BJ (cell line): ENCODE measurements around the gene RGPD6. TPM values are rescaled to one million over a fixed set of nuclear protein-coding genes. Genes with fewer than 3 reads are reported as not detected.
"Not testable (repeated sequence)": the region's sequence is repeated elsewhere in the genome, so short reads cannot be mapped to it uniquely, and the experiment has no call there.

ENCODE experiments used
- CTCF ChIA-PET: fragments of 350-600 bp; formaldehyde crosslinking; extraction: SDS; loops from one replicate; lab custom pipeline; 2021; ENCODE audit warnings: antibody characterized with exemption, inconsistent platforms; lab: Yijun Ruan, JAX
- POLR2A ChIA-PET: fragments of 300-600 bp; sonication (Branson Sonifier 250); formaldehyde crosslinking; extraction: SDS; loops from one replicate; lab custom pipeline; 2021; ENCODE audit warnings: antibody characterized with exemption; lab: Charles Lee
- DNase-seq: peaks from one replicate; pipeline ENCODE4 v3.0.0-alpha.2; 2011; ENCODE audit warnings: low read depth
- H3K27me3 ChIP-seq: 2 replicates; pipeline ENCODE4 v1.6.0; 2011; ENCODE audit warnings: low read length; ENCODE audit not compliant: control insufficient read depth, insufficient read depth
- H3K36me3 ChIP-seq: 2 replicates; pipeline ENCODE4 v1.5.1; 2011; ENCODE audit warnings: low read length; ENCODE audit not compliant: control insufficient read depth, insufficient read depth
- H3K4me3 ChIP-seq: 2 replicates; pipeline ENCODE4 v1.5.1; 2011; ENCODE audit warnings: low read depth, mild to moderate bottlenecking, control low read depth, low read length
- polyA plus RNA-seq: library from polyadenylated mRNA; depleted of rRNA; stranded (reverse); fragments of >200 nt; gene quantifications from 2 replicates; pipeline ENCODE4 v1.2.3, GENCODE V29; 2011

The RGPD6 gene
- polyA plus RNA-seq, 1 experiment = 4.1 TPM

DNA sequence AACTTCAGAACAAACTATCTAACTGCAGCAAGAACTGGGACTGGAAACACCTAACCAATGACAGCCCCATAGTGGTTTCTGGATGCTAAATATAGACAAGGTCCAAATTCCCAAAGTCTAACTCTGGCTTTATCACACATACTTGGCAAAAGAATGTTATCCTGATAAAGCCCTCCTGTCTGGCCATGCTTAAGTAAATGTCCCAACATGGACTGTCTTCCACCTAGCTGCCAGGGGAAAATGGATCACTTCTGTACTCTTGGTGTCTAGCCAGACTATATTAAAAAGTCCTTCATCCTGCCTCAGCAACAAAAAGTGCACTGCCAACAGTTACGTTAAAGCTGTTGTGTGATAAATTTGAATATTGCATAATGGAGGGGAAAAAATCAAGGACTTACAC is 11.5 kb upstream of the RGPD6 start:
- DNase-seq = not testable (repeated sequence)

DNA sequence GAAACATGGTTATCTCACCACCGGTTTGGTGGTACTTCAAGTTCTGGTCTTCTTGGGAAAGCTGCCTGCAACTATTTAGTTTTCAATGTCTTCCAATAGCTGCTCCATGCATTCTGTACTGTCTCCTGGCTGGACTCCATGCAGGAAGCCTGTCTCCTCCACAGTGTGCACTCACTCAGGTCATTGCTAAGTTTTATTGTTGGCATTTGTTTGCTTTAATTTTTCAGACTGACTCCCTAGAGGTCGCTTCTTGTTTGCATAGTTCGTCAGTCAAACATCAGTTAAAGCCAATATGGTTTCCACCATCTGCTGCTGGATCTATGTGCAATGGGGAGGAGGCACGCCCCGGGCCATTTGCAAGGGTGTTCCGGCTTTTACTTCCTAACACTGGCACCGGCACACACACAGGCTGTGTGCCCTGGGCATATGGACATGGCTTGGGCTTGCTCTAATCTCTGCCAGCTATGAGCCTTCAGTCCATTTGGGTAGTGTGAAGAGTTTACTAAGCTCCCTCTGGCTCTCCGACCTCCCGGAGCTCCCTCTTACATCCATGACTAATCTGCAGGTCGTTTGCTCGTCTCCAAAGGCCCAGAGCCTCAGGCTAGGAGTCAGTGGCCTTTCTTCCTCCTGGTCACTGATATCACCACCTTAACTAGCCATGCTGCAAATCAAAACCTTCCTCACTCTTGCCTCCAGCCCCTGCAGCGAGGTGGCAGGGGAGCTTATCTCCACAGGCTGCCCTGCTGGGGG is 2.4 kb upstream of the RGPD6 start:
- POLR2A ChIA-PET, H3K27me3 ChIP-seq, DNase-seq, CTCF ChIA-PET, H3K36me3 ChIP-seq, H3K4me3 ChIP-seq: not testable (repeated sequence)

More for the DNA sequence above, 11.5 kb upstream of the RGPD6 start:
- H3K36me3 ChIP-seq, H3K27me3 ChIP-seq, H3K4me3 ChIP-seq, POLR2A ChIA-PET, CTCF ChIA-PET: not testable (repeated sequence)

GRCh38 chr2:110578429-110578828 is 1.4 kb upstream of the RGPD6 start:
- POLR2A ChIA-PET, DNase-seq, H3K4me3 ChIP-seq, H3K27me3 ChIP-seq, H3K36me3 ChIP-seq, CTCF ChIA-PET: not testable (repeated sequence)

DNA sequence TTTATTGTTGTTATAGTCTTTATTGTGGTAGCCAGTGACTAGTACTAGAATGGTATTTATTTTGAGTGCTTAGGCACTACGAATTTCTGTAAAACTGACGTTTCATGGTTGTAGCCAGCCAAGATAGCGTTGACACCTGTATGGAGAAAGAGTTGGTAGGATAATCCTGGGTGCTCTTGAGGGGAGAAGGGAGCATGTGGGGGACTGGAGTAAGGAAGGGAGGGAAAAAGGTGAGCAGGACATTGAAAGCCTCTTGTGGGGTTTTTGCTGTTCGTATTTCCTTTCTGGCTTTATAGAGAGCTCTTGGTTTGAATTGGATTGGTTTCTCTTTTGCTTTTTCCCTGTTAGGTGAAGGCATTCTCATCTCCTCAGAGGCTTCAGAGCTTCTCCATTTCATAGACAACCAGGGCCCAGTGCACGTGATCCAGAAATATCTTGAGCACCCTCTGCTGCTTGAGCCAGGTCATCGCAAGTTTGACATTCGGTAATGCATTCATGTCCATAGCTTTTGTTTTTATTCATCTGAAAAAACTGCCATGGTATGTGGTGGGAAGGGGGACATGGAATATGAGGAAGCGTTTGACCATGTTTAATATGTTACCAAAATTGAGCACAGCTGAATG is 77.2 kb downstream of the RGPD6 start:
- H3K4me3 ChIP-seq, H3K36me3 ChIP-seq, CTCF ChIA-PET, DNase-seq, POLR2A ChIA-PET, H3K27me3 ChIP-seq: not testable (repeated sequence)

DNA sequence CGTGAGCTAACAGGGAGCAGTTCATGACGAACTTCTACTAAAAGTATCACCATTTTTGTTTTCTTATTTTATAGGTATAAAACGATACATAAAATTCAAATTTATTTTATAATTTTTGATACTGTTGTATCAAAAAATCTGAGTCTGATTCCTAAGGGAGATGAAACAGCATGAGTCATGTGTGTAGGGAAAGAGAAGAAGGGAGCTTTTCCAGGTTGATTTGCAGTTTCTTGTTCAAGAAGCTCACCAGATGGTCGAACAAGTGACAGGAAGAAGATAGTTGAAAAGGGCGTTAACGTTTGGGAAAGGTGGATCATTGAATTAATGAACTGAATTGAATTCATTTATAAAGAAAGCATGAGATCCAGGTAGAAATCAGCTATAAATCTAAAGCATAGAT is 81.0 kb downstream of the RGPD6 start:
- POLR2A ChIA-PET, DNase-seq, H3K36me3 ChIP-seq, H3K4me3 ChIP-seq, H3K27me3 ChIP-seq, CTCF ChIA-PET: not testable (repeated sequence)

GRCh38 chr2:110494488-110494887 is 82.5 kb downstream of the RGPD6 start:
- H3K27me3 ChIP-seq, DNase-seq, CTCF ChIA-PET, POLR2A ChIA-PET, H3K36me3 ChIP-seq, H3K4me3 ChIP-seq: not testable (repeated sequence)

DNA sequence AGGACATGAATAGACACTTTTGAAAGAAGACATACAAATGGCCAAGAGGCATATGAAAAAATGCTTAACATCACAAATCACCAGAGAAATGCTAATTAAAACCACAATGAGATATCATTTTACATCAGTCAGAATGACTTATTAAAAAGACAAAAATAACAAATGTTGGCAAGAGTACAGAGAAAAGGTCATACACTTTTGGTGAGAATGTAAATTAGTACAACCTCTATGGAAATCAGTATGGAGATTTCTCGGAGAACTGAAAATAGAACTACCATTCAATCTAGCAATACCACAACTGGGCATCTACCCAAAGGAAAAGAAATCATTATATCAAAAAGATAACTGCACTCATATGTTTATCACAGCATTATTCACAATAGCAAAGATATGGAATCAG is 88.0 kb downstream of the RGPD6 start:
- CTCF ChIA-PET, POLR2A ChIA-PET: not testable (repeated sequence)

GRCh38 chr2:110482697-110483096 is 94.3 kb downstream of the RGPD6 start:
- not testable (repeated sequence) for H3K27me3 ChIP-seq

More for the DNA sequence above, 88.0 kb downstream of the RGPD6 start:
- H3K27me3 ChIP-seq, DNase-seq, H3K4me3 ChIP-seq, H3K36me3 ChIP-seq: not testable (repeated sequence)

DNA sequence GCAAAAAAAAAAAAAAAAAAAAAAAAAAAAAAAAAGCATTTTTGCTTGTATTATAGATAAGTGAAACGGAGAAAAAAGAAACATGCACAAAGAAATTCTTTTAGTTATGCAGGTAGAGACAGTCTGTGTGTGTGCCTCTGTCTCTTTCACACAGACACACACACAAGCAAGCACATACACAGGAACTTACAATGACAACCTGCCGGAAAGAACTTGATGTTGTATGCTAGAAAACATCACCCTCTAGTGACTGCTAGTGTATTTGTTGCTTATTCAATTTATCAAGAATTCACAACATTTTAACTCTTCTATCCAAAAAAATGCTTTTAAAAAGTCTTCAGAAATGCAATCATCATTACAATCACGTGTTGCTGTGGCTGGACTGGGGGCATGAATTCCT is 95.8 kb downstream of the RGPD6 start:
- H3K36me3 ChIP-seq, DNase-seq, POLR2A ChIA-PET, H3K4me3 ChIP-seq, CTCF ChIA-PET, H3K27me3 ChIP-seq: not testable (repeated sequence)

More at GRCh38 chr2:110482697-110483096, 94.3 kb downstream of the RGPD6 start:
- DNase-seq, H3K4me3 ChIP-seq, POLR2A ChIA-PET, CTCF ChIA-PET, H3K36me3 ChIP-seq: not testable (repeated sequence)

DNA sequence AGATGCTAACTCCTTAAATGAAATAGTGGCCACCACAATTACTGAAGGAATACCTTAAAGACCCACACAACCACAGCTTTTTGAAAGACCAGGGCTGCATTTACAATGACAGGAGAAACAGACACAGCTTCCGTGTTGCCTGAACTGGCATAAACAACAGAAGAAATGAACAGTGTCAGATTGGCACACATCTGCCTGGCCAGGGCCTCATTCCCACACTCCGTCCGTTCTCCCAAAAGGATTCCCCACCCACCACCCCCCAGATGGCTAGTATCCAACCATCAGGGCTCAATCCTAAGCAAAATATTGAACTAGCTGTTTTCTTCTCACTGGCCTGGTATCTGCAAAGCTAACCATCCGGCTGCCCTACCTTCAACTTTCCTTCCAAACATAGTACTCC is 96.9 kb downstream of the RGPD6 start:
- H3K36me3 ChIP-seq, H3K4me3 ChIP-seq, DNase-seq, H3K27me3 ChIP-seq, CTCF ChIA-PET, POLR2A ChIA-PET: not testable (repeated sequence)

DNA sequence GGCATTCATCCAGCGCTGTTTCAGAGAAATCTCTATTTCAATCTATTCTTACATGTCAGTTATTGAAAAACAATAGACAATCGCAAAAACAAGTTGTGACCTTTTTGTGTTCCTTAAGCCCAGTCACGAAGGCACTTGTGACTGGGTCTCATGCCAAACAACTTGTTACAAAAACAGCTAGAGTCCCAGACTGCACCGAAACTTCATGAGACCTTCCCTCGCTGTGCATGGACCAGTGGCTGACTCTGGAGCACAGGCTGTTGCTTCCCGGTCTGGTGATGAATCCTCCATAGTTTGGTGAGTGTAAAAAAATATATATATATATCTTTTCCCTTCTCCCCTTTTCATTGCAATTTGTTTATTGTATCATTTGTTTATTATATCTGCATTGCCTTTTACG is 99.7 kb downstream of the RGPD6 start:
- DNase-seq, H3K27me3 ChIP-seq, H3K4me3 ChIP-seq, H3K36me3 ChIP-seq, POLR2A ChIA-PET, CTCF ChIA-PET: not testable (repeated sequence)

DNA sequence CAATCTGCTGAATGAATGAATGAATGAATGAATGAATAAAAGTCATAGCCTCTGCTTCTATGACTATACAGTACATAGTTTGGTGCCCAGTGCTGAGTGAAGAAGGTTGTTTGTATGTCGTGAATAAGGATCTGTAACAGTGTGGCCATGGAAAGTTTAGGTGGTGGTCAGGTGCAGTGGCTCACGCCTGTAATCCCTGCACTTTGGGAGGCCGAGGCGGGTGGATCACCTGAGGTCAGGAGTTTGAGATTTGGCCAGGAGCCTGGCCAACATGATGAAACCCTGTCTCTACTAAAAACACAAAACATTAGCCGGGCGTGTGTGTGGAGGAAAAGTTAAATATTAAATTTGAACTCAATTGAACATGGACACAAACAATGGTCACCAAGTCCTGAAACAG is 100.1 kb downstream of the RGPD6 start:
- H3K27me3 ChIP-seq, POLR2A ChIA-PET, H3K4me3 ChIP-seq, DNase-seq, H3K36me3 ChIP-seq, CTCF ChIA-PET: not testable (repeated sequence)

DNA sequence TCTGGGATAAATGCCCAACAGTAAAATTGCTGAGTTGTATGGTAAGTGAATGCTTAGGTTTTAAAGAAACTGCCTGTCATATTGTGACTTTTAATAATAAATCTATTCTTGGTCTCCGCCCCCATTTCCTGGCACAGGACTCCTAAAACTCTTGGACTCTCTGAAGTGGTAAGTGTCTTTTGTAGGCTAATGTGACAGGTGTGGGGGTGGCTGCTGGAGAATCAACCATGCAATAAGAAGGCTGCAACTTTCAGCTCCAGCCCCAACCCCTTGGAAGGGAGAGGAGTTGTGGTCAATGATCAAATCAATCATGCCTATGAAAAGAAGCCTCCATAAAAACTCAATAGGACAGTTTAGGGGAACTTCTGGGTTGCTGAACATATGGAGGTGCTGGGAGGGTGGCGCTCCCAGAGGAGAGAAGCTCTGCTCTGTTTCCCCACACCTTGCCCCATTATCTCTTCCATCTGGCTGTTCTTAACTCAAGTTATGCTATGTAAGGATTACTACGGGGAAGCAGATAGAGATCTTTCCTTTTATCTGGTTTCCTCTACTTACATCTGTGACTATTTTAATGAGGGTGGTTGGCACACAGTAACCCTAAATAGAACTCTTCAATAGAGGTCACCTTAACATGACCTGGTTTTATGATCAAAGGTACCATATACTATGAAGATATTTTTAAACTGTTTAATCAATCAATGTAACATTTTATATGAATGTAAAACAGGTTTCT is 101.2 kb downstream of the RGPD6 start:
- H3K27me3 ChIP-seq, H3K36me3 ChIP-seq, CTCF ChIA-PET, DNase-seq, H3K4me3 ChIP-seq, POLR2A ChIA-PET: not testable (repeated sequence)
